ENCODE results near the gene CLEC14A.

CLEC14A gene

DNA sequence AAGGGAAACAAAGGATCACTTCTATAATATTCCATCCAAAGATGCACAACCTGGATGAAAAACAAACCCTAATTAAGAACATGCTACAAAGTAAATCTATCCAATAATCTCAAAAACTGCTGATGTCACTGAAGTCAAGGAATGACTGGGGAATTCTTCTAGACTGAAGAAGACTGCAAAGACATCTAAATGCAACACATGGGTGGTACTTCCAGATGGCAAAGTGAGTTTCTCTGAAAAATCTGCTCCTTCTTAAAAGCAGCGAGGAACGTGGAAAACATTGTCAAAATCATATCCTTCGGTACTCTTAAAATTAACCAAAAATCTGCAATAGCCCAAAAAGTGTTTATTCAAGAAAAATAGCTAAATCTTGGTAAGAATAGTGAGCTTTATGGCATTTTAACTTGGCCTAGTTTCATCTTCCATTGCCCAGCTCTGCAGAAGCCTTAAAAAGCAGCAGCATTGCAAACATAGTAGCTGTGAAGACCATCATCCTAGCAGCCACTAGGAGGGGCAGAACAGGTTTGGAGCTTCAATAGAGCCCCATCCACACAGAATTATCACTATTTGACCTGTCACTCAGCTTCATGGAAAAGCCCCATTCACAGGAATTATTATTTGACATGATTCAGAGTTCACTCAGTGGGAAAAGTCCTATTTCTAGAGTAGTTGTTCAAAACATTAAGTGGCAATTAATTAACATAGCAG, 7.4 kb downstream of the CLEC14A start:
- DNase-seq (ENCODE audit: low read depth), result no peak

- no peak for DNase-seq (ENCODE audit: low read depth)
These were observed 12.1 kb downstream of the CLEC14A start for GRCh38 chr14:38243696-38244240.

- DNase-seq (ENCODE audit: low read depth), result no peak
These were observed 17.0 kb downstream of the CLEC14A start for GRCh38 chr14:38238878-38239277.

GRCh38 chr14:38238332-38238731, 17.6 kb downstream of the CLEC14A start:
- no peak for DNase-seq (ENCODE audit: low read depth)

- DNase-seq (ENCODE audit: low read depth), result no peak
These were observed 22.7 kb downstream of the CLEC14A start for GRCh38 chr14:38233218-38233617.

DNA sequence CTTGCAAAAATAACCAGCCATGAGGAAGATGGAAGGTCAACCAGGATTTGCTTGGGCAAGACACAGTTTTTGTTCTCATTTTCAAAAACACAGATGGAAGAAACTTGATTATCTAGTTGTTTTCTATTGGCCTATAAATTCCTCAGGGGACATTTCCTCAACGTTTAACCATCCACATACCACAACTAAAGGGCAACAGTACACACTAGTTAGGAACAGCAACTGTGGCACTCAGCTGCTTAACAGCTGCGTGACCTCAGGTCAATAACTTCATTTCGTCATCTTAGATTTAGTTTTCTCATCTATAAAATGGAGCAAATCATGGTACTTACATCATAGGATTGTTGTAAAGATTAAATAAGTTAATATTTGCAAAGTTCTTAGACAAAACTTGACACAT, 29.5 kb downstream of the CLEC14A start:
- DNase-seq (ENCODE audit: low read depth), result no peak

GRCh38 chr14:38225946-38226345, 29.9 kb downstream of the CLEC14A start:
- DNase-seq (ENCODE audit: low read depth), result no peak

- DNase-seq (ENCODE audit: low read depth), result no peak
These were observed 31.6 kb downstream of the CLEC14A start for GRCh38 chr14:38224338-38224737.

GRCh38 chr14:38221077-38221476, 34.8 kb downstream of the CLEC14A start:
- DNase-seq (ENCODE audit: low read depth), result no peak

DNA sequence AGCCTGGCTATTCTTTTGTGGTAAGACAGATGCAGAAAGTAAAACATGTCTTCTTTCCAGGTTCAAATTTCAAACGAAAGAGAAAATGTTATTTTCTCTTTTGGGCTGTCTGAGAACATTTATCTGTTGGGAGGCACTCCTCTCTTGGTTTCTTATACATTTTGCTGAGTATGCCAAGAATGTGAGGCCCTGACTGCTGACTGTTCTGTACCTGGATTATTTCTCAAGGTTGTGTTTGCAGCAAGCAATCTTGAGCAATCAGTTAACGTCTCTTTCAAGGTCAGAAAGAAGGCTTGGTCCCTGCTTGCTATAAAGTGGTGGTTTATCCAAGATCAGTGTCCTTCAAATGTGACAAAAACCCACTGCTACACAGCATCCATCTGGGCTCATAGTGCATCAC, 38.3 kb downstream of the CLEC14A start:
- DNase-seq (ENCODE audit: low read depth), result no peak

GRCh38 chr14:38213001-38213400, 42.9 kb downstream of the CLEC14A start:
- DNase-seq (ENCODE audit: low read depth), result no peak

DNA sequence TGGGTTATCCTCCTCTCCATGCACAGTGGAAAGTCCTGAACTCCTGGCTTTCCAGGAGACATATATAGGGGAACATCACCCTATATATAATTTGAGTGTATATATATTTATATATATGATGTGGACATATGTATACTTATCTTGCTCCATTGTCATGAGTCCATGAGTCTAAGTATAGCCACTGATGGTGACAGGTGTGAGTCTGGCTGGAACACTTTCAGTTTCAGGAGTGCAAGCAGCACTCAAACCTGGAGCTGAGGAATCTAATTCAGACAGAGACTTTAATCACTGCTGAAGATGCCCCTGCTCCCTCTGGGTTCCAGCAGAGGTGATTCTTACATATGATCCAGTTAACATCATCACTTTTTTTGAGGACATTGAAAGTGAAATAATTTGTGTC, 43.8 kb downstream of the CLEC14A start:
- no peak for DNase-seq (ENCODE audit: low read depth)

DNA sequence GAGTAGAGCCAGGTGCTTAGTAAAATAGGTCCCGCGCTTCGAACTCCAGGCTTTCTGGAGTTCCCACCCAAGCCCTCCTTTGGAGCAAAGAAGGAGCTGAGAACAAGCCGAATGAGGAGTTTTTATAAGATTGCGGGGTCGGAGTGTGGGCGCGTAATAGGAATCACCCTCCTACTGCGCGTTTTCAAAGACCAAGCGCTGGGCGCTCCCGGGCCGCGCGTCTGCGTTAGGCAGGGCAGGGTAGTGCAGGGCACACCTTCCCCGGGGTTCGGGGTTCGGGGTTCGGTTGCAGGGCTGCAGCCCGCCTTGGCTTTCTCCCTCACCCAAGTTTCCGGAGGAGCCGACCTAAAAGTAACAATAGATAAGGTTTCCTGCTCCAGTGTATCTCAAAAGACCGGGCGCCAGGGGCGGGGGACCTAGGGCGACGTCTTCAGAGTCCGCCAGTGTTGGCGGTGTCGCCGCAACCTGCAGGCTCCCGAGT, 44.6 kb downstream of the CLEC14A start:
- DNase-seq (ENCODE audit: low read depth), result no peak

DNA sequence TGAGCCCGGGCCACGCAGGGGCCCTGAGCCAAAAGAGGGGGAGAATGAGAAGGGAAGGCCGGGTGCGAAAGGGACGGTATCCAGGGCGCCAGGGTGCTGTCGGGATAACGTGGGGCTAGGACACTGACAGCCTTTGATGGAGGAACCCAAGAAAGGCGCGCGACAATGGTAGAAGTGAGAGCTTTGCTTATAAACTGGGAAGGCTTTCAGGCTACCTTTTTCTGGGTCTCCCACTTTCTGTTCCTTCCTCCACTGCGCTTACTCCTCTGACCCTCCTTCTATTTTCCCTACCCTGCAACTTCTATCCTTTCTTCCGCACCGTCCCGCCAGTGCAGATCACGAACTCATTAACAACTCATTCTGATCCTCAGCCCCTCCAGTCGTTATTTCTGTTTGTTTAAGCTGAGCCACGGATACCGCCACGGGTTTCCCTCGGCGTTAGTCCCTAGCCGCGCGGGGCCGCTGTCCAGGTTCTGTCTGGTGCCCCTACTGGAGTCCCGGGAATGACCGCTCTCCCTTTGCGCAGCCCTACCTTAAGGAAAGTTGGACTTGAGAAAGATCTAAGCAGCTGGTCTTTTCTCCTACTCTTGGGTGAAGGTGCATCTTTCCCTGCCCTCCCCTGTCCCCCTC, 45.2 kb downstream of the CLEC14A start:
- no peak for DNase-seq (ENCODE audit: low read depth)

DNA sequence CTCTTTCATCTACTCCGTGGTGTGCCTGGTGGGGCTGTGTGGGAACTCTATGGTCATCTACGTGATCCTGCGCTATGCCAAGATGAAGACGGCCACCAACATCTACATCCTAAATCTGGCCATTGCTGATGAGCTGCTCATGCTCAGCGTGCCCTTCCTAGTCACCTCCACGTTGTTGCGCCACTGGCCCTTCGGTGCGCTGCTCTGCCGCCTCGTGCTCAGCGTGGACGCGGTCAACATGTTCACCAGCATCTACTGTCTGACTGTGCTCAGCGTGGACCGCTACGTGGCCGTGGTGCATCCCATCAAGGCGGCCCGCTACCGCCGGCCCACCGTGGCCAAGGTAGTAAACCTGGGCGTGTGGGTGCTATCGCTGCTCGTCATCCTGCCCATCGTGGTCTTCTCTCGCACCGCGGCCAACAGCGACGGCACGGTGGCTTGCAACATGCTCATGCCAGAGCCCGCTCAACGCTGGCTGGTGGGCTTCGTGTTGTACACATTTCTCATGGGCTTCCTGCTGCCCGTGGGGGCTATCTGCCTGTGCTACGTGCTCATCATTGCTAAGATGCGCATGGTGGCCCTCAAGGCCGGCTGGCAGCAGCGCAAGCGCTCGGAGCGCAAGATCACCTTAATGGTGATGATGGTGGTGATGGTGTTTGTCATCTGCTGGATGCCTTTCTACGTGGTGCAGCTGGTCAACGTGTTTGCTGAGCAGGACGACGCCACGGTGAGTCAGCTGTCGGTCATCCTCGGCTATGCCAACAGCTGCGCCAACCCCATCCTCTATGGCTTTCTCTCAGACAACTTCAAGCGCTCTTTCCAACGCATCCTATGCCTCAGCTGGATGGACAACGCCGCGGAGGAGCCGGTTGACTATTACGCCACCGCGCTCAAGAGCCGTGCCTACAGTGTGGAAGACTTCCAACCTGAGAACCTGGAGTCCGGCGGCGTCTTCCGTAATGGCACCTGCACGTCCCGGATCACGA, 46.0 kb downstream of the CLEC14A start:
- DNase-seq (ENCODE audit: low read depth), result no peak

- DNase-seq (ENCODE audit: low read depth), result no peak
These were observed 47.0 kb downstream of the CLEC14A start for GRCh38 chr14:38208618-38209562.

DNA sequence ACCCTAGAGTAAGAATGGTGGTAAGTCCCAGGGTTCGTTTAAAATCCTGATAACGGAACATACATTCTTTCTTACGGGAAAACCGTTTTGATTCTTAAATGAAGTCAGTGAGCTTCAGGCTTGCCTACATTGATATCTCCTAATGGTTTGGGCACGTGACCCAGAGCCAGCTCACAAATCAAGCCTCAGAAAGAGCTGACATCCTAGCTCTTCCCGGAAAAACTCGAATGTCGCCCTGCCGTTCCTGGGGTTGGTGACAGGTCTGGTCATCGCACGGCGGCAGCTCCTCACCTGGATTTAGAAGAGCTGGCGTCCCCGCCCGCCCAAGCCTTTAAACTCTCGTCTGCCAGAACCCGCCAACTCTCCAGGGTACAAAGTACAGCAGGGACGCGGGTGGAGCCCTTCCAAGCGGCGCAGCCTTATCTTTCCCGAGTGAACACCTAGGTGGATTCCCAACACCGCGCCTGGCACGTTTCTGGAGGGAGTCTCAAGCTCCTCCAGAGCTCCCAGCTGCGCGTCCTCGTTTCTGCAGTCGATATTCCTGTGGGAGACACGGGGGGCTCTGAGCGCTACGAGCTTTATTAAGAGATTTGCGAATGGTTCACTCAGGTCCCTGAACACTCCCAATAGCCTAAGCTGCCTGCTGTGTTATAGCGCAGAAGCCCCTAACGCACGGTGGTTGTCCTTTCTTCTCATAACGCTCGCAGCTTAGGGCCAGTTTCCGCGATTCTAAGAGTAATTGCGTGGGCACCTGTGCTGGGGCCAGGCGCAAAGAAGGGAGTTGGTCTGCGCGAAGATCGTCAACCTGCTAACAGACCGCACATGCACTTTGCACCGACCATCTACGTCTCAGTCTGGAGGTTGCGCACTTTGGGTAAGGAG, 47.9 kb downstream of the CLEC14A start, which contains the start of gene SSTR1:
SSTR1 (plus strand) TSS at position 169 of the 882 bp plus-strand sequence. CDS start 1,486 bp downstream, outside the sequence.
- no peak for DNase-seq (ENCODE audit: low read depth)

GRCh38 chr14:38207377-38207735, 48.5 kb downstream of the CLEC14A start:
- DNase-seq (ENCODE audit: low read depth), result no peak

DNA sequence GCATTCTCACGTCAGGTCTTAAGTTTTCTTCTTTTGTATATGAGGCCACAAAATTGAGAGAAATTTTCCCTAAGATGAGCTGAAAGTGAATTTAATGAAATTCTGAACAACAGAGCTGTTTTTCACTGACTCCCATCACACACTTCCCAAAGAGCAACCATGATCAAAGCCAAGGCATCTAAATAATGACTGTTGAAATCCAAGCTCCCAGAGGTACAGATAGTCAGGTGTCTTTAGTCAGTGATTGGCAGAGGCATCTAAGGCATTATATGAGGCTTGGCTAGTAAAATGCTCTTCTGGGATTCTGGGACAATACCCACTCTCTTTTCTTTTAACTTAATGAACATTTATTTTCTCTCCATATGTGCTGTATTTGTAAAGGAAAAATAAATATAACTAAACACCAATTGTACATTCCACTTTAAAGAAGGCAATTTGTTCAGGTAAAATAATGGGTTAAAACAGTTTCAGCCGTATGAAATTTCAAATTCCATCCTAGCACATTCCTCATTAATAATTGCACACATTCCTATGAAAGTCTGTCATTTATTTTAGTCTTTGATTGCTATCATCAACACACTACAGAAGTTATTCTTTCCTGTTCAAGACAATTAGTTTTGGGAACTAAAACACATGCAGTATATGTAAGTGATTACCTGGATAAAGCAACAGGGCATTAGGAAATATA, 49.1 kb downstream of the CLEC14A start:
- DNase-seq (ENCODE audit: low read depth), result no peak
